ENCODE measurements around the gene FAAP20.

Gene FAAP20

DNA sequence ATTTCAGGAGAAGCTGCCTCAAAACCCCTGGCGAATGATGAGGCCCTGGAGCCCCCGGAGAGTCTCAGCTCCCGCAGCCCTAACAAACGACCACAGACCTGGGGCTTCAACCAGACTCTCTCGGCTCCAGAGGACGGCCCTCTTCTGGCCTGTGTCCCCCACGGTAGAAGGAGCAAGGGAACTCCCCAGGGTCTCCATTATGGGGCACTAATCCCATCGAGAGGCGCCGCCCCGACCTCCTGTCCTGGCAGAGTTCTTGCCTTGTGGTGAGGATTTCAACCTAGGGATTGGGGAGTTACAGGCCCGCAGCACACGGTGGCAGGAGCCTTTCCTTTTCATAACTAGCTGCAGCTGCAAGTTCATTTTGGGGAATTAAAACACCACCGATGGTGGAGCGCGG, 6.2 kb downstream of the FAAP20 start:
- no peak for TF ChIP-seq CTCF (IDR thresholded peaks at IDR 0.05; ENCODE audit: low read depth, low read length)
- Histone ChIP-seq H3K4me3 (ENCODE audit: low read depth, low read length) (no peak overlapping the region), H3K27me3 (no peaks in the 10 kb centered on the region), H3K36me3 (no peaks in the 10 kb centered on the region), H3K4me1 (no peaks in the 10 kb centered on the region), H3K9me3 (no peaks in the 10 kb centered on the region)
- no peak for DNase-seq

GRCh38 chr1:2187619-2188018, 7.0 kb downstream of the FAAP20 start:
- no peaks in the 10 kb centered on the region for H3K4me1 ChIP-seq
- no peak for DNase-seq
- no peak overlapping the region for H3K4me3 ChIP-seq (ENCODE audit: low read depth, low read length)
- no peaks in the 10 kb centered on the region for H3K27me3 ChIP-seq
- H3K9me3 ChIP-seq = no peaks in the 10 kb centered on the region
- TF ChIP-seq CTCF (IDR thresholded peaks at IDR 0.05; ENCODE audit: low read depth, low read length) = no peak
- H3K36me3 ChIP-seq = no peaks in the 10 kb centered on the region

DNA sequence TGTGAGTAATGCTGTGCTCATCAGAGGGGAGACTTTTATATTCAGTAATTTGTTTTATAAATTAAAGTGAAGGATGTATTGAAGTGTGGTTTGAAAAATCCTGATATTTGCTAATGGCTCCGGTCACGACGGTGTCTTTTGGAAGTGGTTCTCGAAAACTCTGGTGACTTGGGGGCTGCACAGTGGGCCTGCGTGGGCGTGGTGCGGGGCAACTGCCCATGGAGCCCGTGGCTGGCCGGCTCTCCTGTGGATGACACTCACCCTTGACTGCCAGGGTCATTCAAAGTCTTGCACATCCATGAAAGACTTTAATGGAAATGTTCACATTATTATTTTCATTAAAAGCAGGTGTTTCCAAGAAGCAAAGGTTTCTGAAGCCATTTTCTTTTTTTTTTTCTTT, 7.7 kb downstream of the FAAP20 start:
- Histone ChIP-seq H3K36me3 (no peaks in the 10 kb centered on the region), H3K27me3 (no peaks in the 10 kb centered on the region), H3K4me3 (ENCODE audit: low read depth, low read length) (no peak overlapping the region), H3K9me3 (no peaks in the 10 kb centered on the region), H3K4me1 (no peaks in the 10 kb centered on the region)
- no peak for TF ChIP-seq CTCF (IDR thresholded peaks at IDR 0.05; ENCODE audit: low read depth, low read length)
- DNase-seq = no peak

GRCh38 chr1:2185880-2186855, 8.4 kb downstream of the FAAP20 start:
- Histone ChIP-seq H3K4me3 (ENCODE audit: low read depth, low read length) (no peak overlapping the region), H3K9me3 (no peaks in the 10 kb centered on the region), H3K4me1 (no peaks in the 10 kb centered on the region), H3K27me3 (no peaks in the 10 kb centered on the region), H3K36me3 (no peaks in the 10 kb centered on the region)
- no peak for DNase-seq
- TF ChIP-seq CTCF (IDR thresholded peaks at IDR 0.05; ENCODE audit: low read depth, low read length) = no peak

DNA sequence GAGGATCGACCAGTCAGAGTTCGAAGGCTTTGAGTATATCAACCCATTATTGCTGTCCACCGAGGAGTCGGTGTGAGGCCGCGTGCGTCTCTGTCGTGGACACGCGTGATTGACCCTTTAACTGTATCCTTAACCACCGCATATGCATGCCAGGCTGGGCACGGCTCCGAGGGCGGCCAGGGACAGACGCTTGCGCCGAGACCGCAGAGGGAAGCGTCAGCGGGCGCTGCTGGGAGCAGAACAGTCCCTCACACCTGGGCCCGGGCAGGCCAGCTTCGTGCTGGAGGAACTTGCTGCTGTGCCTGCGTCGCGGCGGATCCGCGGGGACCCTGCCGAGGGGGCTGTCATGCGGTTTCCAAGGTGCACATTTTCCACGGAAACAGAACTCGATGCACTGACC, 9.6 kb downstream of the FAAP20 start:
- Histone ChIP-seq H3K9me3 (no peaks in the 10 kb centered on the region), H3K4me1 (no peaks in the 10 kb centered on the region), H3K4me3 (ENCODE audit: low read depth, low read length) (no peak overlapping the region), H3K27me3 (no peaks in the 10 kb centered on the region), H3K36me3 (no peaks in the 10 kb centered on the region)
- no peak for DNase-seq
- TF ChIP-seq CTCF (IDR thresholded peaks at IDR 0.05; ENCODE audit: low read depth, low read length) = no peak

DNA sequence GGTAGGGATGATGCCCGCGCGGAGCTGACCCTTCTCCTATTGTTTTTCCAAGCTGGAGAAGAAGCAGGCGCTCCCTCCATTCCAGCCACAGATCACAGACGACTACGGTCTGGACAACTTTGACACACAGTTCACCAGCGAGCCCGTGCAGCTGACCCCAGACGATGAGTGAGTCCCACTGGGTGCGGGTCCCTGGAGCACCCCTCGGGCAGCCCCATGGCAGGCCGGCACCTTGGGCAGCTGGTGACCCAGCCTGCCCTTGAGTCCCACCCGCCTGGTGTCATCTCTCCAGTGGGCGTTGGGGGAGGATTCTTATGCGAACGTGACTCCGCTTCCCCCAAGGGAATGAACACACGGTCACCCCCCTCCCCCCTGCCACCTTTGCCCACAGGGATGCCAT, 10.0 kb downstream of the FAAP20 start:
- DNase-seq = no peak
- no peaks in the 10 kb centered on the region for H3K36me3 ChIP-seq
- no peak overlapping the region for H3K4me3 ChIP-seq (ENCODE audit: low read depth, low read length)
- no peaks in the 10 kb centered on the region for H3K9me3 ChIP-seq
- no peak for TF ChIP-seq CTCF (IDR thresholded peaks at IDR 0.05; ENCODE audit: low read depth, low read length)
- no peaks in the 10 kb centered on the region for H3K27me3 ChIP-seq
- H3K4me1 ChIP-seq = no peaks in the 10 kb centered on the region
